Transverse colon (tissue), 4 donors: ENCODE measurements around the gene DEGS2. TPM values are rescaled to one million over a fixed set of nuclear protein-coding genes. Genes with fewer than 3 reads are reported as not detected.
"Not testable (repeated sequence)": the region's sequence is repeated elsewhere in the genome, so short reads cannot be mapped to it uniquely, and the experiment has no call there.

Experiments
- DNase-seq: peaks from one replicate; pipeline ENCODE4 v3.0.0-alpha.2; 2019
- H3K27ac ChIP-seq, 4 donors: fragments of 200-600 bp; sonication (generic); 2 replicates each; pipeline ENCODE4 v1.5.1; 2016 to 2018; ENCODE audit warnings: inconsistent platforms in 4 of 4
- H3K27me3 ChIP-seq: fragments of 200-600 bp; sonication (generic); 2 replicates; pipeline ENCODE4 v1.5.1; 2017; ENCODE audit warnings: inconsistent platforms
- H3K36me3 ChIP-seq, 4 donors: fragments of 200-600 bp; sonication (generic); 2 replicates each; pipeline ENCODE4 v1.5.1; 2017 to 2019; ENCODE audit warnings: inconsistent platforms in 4 of 4
- H3K4me1 ChIP-seq, 4 donors: fragments of 200-600 bp; sonication (generic); 2 replicates each; pipeline ENCODE4 v1.5.1; 2017 to 2020; ENCODE audit warnings: inconsistent platforms in 4 of 4
- H3K4me3 ChIP-seq, 4 donors: fragments of 200-600 bp; sonication (generic); 1 replicate in 1 of 4; 2 replicates in 3 of 4; pipeline versions ENCODE4 v1.5.1 to v1.6.1; 2017 to 2019; ENCODE audit warnings: inconsistent platforms in 4 of 4
- H3K9me3 ChIP-seq, 2 donors: fragments of 200-600 bp; sonication (generic); 2 replicates each; pipeline ENCODE4 v1.5.1; 2017 to 2019; ENCODE audit warnings: inconsistent platforms in 2 of 2
- EP300 ChIP-seq: sonication (generic); formaldehyde crosslinking; IDR thresholded peaks from one replicate; pipeline ENCODE4 v1.6.1; 2017; ENCODE audit warnings: antibody characterized with exemption, low read depth
- POLR2A ChIP-seq: fragments of 450-650 bp; IDR thresholded peaks from one replicate; pipeline ENCODE4 v1.6.1; 2016; ENCODE audit warnings: antibody characterized with exemption, mild to moderate bottlenecking, moderate library complexity
- POLR2AphosphoS5 ChIP-seq, 3 donors: sonication (generic); formaldehyde crosslinking; IDR thresholded peaks; one replicate each; pipeline ENCODE4 v1.6.1; 2016; ENCODE audit warnings: antibody characterized with exemption in 3 of 3
- WGBS, 2 donors: methylation state at CpG; one replicate each; pipeline ENCODE4 v1.1.5; 2018; ENCODE audit warnings: low coverage in 1 of 2; 5-methylcytosine and 5-hydroxymethylcytosine counted together
- in situ Hi-C, 4 donors: fragments of 200-750 bp; cut with MboI; loops; one replicate each; pipeline versions ENCODE4 v1.15.0 to v1.15.1; 2017; ENCODE audit warnings: low sequenced_read_pairs in 3 of 4, low pct_ligation_motif_present in 1 of 4, low pct_unique_long_range_greater_than_20kb in 1 of 4
- intact Hi-C: fragments of 100-400 bp; cut with DNase I; formaldehyde crosslinking; loops from one replicate; pipeline ENCODE4 v1.15.1; 2023; ENCODE audit warnings: low total_unique reads
- total RNA-seq, 4 donors: library from RNA; depleted of rRNA; stranded (reverse); fragments of >200 nt; gene quantifications; one replicate each; pipeline ENCODE4 v1.1.0, GENCODE V29; 2016
- TF ChIP-seq, protein P1 (sequence below), 5 experiments: fragments of 200-600 bp in 3 of 5; fragments of 450-650 bp in 2 of 5; sonication (generic) in 3 of 5; IDR thresholded peaks; 1 replicate in 2 of 5; 2 replicates in 3 of 5; pipeline ENCODE4 v1.5.1; 2016 to 2017; ENCODE audit warnings: antibody characterized with exemption in 5 of 5, inconsistent platforms in 3 of 5, mild to moderate bottlenecking in 2 of 5, moderate library complexity in 1 of 5

Gene DEGS2
- total RNA-seq, 4 donors from 2014 or later: 4.9 to 33.2 (median 23.7) TPM

GRCh38 chr14:100187247-100187833 lies 27.9 kb upstream of the DEGS2 start:
- H3K27ac ChIP-seq: peak overlapping the region; percentile 30 to 73 (median 46)
- no peak overlapping the region for H3K4me3 ChIP-seq
- peak; percentile 58 for DNase-seq
- peaks cover 4 to 33% (median 22%) of the 10 kb centered on the region in 4 donors for H3K4me1 ChIP-seq
- no peaks in the 10 kb centered on the region for H3K27me3 ChIP-seq
- intact Hi-C loops (no loop called here), in situ Hi-C loops (loop anchor here (5.0 to 25.0 kb wide), 2 partner anchors 200 to 205 kb away; no protein-coding TSS in a partner anchor)
- 33 to 53% methylated on average over 1 to 12 of the region's 12 CpGs for WGBS, 2 donors
- no peaks in the 10 kb centered on the region for H3K9me3 ChIP-seq
- no peak for TF ChIP-seq EP300
- TF ChIP-seq, protein P1, sequence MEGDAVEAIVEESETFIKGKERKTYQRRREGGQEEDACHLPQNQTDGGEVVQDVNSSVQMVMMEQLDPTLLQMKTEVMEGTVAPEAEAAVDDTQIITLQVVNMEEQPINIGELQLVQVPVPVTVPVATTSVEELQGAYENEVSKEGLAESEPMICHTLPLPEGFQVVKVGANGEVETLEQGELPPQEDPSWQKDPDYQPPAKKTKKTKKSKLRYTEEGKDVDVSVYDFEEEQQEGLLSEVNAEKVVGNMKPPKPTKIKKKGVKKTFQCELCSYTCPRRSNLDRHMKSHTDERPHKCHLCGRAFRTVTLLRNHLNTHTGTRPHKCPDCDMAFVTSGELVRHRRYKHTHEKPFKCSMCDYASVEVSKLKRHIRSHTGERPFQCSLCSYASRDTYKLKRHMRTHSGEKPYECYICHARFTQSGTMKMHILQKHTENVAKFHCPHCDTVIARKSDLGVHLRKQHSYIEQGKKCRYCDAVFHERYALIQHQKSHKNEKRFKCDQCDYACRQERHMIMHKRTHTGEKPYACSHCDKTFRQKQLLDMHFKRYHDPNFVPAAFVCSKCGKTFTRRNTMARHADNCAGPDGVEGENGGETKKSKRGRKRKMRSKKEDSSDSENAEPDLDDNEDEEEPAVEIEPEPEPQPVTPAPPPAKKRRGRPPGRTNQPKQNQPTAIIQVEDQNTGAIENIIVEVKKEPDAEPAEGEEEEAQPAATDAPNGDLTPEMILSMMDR (IDR thresholded peaks at IDR 0.05): no peak
- TF ChIP-seq POLR2A: no peak
- no peak for TF ChIP-seq POLR2AphosphoS5 (IDR thresholded peaks at IDR 0.05)
- no peaks in the 10 kb centered on the region for H3K36me3 ChIP-seq

DNA sequence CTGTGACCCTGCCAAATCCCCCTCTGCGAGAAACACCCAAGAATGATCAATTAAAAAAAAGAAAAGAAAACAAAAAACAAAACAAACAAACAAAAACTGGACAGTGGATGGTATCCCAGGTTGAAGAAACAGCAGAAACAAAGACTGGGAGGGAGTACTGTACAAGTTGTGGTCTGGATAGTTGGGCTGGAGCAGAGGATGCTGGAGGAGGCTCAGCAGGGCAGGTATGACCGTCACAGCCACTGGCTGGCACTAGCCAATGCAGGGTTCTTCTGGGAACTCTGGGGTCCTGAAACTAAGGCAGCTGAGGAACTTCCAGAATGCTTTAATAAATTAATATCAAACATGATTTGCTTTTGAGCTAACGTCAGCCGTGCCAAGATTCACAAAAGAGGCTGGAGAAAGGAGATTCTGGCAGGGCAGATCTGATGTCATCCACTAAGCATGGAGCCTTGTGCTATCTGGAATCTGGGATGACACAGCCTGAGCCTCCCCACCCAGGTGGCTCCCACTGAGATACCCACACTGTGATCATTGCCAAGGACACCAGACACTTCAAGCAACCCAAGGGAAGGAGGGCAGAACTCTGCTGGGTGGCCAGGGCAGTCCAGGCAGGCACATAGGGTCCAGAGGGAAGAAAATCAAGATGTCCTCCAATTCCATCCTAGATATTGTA lies 22.6 kb upstream of the DEGS2 start:
- DNase-seq, H3K4me1 ChIP-seq, H3K27me3 ChIP-seq, intact Hi-C loops, H3K9me3 ChIP-seq, H3K4me3 ChIP-seq, H3K27ac ChIP-seq, H3K36me3 ChIP-seq: not testable (repeated sequence)
- 86% methylated on average over 4 of the region's 4 CpGs; no CpG with 5 or more reads in 1 of the 2 donors for WGBS, 2 donors
- in situ Hi-C loops: loop anchor here in 2 of 4 donors (25.0 kb wide), 1 partner anchor 195 kb away; no protein-coding TSS in a partner anchor

DNA sequence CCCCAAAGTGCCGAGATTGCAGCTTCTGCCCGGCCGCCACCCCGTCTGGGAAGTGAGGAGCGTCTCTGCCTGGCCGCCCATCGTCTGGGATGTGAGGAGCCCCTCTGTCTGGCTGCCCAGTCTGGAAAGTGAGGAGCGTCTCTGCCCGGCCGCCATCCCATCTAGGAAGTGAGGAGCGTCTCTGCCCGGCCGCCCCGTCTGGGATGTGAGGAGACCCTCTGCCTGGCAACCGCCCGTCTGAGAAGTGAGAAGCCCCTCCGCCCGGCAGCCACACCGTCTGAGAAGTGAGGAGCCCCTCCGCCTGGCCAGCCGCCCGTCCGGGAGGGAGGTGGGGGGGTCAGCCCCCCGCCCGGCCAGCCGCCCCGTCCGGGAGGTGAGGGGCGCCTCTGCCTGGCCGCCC lies 21.2 kb upstream of the DEGS2 start:
- H3K36me3 ChIP-seq, DNase-seq, H3K4me3 ChIP-seq, H3K27ac ChIP-seq, H3K9me3 ChIP-seq, H3K27me3 ChIP-seq, intact Hi-C loops, H3K4me1 ChIP-seq: not testable (repeated sequence)
- 100% methylated on average over 8 of the region's 30 CpGs; no CpG with 5 or more reads in 1 of the 2 donors for WGBS, 2 donors
- in situ Hi-C loops: loop anchor here in 2 of 4 donors (25.0 kb wide), 1 partner anchor 193 kb away; no protein-coding TSS in a partner anchor

GRCh38 chr14:100178691-100179090 lies 19.2 kb upstream of the DEGS2 start:
- in situ Hi-C loops: loop anchor here in 2 of 4 donors (25.0 kb wide), 1 partner anchor 191 kb away; no protein-coding TSS in a partner anchor
- no peak overlapping the region for H3K4me3 ChIP-seq
- no peak for DNase-seq
- no peaks in the 10 kb centered on the region for H3K9me3 ChIP-seq
- H3K36me3 ChIP-seq: no peaks in the 10 kb centered on the region
- 98% methylated on average over 7 of the region's 7 CpGs; no CpG with 5 or more reads in 1 of the 2 donors for WGBS, 2 donors
- H3K27ac ChIP-seq: no peak overlapping the region
- H3K27me3 ChIP-seq: no peaks in the 10 kb centered on the region
- no peak for TF ChIP-seq POLR2AphosphoS5 (IDR thresholded peaks at IDR 0.05)
- no peak for TF ChIP-seq POLR2A
- TF ChIP-seq EP300: no peak
- TF ChIP-seq, protein P1 (IDR thresholded peaks at IDR 0.05): no peak
- H3K4me1 ChIP-seq: peaks cover 0 to 6% (median 2%) of the 10 kb centered on the region in 4 donors
- intact Hi-C loops: no loop called here

DNA sequence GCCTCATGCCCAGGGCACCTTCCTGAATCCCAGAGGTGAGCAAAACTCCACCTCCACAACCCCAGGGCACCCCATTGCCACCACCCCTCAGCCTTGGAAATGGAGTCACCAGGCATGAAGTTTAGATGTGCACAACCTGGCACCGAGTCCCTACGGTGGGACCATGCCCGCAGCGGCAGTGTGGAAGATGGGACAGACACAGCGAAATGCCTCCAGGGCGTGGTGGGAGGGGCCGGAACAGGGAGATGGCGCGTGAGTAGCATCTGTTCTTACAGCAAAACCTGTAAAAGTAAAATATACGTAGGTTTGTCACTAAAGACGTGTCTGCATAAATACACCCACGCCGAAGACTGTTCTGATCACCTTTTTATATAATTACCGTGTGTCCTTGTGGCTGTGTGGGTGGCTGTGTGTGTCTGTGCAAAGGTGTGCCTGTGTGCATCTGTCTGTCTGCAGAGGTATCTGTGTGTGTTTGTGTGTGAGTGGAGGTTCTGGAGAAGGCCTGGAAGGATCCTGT lies 17.4 kb upstream of the DEGS2 start:
- in situ Hi-C loops: loop anchor here in 2 of 4 donors (25.0 kb wide), 1 partner anchor 190 kb away; no protein-coding TSS in a partner anchor
- no peak overlapping the region for H3K27ac ChIP-seq
- WGBS, 2 donors: 73 to 88% methylated on average over 3 to 14 of the region's 14 CpGs

More for the DNA sequence above, 17.4 kb upstream of the DEGS2 start:
- Histone ChIP-seq H3K4me1 (peaks cover 0 to 6% (median 2%) of the 10 kb centered on the region in 4 donors), H3K36me3 (no peaks in the 10 kb centered on the region), H3K9me3 (no peaks in the 10 kb centered on the region), H3K4me3 (no peak overlapping the region), H3K27me3 (no peaks in the 10 kb centered on the region)
- no peak for DNase-seq
- intact Hi-C loops: no loop called here
- no peak for TF ChIP-seq POLR2AphosphoS5 (IDR thresholded peaks at IDR 0.05)
- TF ChIP-seq POLR2A: no peak
- TF ChIP-seq EP300: no peak
- TF ChIP-seq, protein P1 (IDR thresholded peaks at IDR 0.05): no peak
